ENCODE measurements around the gene LRRC61.

- TF ChIP-seq CTCF (IDR thresholded peaks at IDR 0.05; ENCODE audit: insufficient read depth, low read length, poor library complexity, severe bottlenecking) (no peak), EZH2phosphoT487 (conservative IDR thresholded peaks at IDR 0.05; ENCODE audit: low read length) (no peak)
Observed at GRCh38 chr7:150337179-150337578, 14.0 kb downstream of the LRRC61 start.

Data from SU-DHL-6 (cell line).